CMK (cell line): ENCODE data around the gene PNMT.

Source experiments
- DNase-seq: peaks from one replicate; pipeline ENCODE4 v3.0.0-alpha.2; 2010; ENCODE audit warnings: low read depth

PNMT gene

GRCh38 chr17:39633570-39634183 lies 34.6 kb upstream of the PNMT start:
- no peak for DNase-seq

GRCh38 chr17:39634384-39634871 lies 33.8 kb upstream of the PNMT start:
- no peak for DNase-seq

- DNase-seq, result no peak
Measured at GRCh38 chr17:39635614-39636176, 32.6 kb upstream of the PNMT start.

GRCh38 chr17:39636587-39636926 lies 31.7 kb upstream of the PNMT start:
- DNase-seq, result no peak

DNA sequence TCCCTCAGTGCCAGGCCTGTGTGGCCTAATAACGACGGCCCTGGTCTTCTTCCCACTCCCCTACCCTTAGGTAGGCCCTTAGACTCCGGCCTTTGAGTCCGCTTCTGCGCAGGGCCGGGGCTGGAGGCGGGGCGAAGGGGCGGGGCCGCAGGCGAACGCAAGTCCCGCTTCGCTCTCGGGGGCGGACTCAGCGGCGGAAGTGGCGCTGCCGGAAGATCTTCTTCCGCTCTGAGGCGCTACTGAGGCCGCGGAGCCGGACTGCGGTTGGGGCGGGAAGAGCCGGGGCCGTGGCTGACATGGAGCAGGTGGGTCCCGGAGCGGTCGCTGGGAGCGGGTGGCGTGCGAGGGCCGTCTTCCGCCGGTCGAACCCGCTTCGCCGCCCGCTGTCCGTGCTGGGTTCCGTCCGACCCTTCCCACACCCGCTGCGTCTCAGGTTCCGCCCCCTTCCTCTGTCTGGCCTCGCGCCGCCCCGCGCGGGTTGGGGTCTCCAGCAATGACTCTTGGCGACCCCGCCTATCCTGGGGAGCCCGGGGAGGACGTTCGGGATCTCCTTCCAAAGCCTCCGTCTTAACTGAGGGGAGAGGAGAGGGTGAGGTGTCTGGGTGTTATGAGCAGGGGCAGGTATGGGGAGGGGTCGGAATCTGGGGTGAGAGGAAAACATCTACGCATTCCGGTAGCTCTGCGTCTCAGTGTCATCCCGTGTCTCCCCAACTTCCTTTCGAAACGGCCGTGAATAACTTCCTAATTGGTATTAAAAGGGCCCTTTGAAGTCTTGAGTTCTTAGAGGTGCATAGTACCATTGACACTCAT lies 31.1 kb upstream of the PNMT start, which contains the start of gene STARD3:
Gene STARD3, plus strand, starts transcription at position 218 of the 810 bp plus-strand sequence. CDS start 16,388 bp downstream, outside the sequence.
- peak; percentile 74 for DNase-seq

GRCh38 chr17:39638317-39638716 lies 29.9 kb upstream of the PNMT start:
- DNase-seq, result no peak

DNA sequence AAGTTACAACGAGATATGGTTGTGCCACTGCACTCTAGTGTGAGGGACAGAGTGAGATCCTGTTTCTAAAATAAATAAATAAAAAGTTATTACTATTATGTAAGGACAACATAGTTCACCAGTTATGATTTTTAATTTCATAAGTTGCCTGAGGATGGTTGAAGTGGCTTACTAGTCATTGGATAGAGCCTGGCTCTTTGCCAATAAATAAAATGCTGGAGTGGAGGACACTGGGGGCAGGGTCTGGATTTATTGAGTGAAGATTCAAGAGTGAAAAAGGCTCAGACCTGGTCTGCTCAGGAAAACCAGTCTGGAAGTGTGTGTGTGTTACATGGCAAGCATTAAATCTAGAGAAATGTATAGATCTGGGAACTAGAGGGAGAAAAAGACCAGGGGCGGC lies 29.2 kb upstream of the PNMT start:
- no peak for DNase-seq

DNA sequence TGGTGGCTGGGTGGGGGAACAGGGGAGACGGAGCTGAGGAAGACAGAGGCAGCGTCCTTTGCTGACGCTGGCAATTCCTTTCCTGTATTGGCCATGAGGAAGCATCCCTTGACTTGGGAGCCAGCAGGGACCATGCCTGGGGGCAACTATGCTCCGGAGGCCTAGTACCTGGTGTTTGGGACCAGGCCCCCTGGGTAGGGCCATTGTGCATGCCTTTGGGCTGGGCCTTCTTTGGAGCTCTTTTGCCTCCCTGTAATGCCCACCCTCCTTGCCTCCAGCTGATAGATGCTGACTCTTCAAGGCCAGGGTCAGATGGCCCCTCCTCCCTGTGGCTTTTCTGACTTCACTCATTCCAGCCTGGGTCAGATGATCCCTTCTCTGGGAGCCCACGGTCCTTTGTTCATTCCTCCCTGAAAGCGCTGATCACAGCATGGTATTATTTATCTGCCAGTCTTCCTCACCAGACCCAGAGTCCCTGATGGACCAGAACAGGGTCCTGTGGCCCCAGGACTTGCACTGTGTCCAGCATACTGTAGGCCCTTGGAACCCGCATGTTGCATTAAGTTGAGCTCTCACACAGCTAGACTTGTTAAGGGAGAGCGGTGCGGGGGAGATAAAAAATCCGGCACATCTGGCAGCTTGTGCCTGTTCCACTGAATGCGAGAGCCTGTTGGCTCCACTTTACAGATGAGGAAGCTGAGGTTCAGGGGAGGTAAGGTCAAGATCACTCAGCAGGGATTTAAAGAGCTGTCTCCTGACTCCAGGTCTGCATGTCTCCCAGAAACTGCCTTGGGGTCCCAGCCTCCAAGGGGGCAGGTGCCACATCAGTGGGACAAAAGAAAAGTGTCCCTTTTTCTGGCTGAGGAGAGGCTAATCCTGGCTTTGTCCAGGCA lies 28.4 kb upstream of the PNMT start:
- no peak for DNase-seq

GRCh38 chr17:39640591-39641031 lies 27.6 kb upstream of the PNMT start:
- DNase-seq, result no peak

DNA sequence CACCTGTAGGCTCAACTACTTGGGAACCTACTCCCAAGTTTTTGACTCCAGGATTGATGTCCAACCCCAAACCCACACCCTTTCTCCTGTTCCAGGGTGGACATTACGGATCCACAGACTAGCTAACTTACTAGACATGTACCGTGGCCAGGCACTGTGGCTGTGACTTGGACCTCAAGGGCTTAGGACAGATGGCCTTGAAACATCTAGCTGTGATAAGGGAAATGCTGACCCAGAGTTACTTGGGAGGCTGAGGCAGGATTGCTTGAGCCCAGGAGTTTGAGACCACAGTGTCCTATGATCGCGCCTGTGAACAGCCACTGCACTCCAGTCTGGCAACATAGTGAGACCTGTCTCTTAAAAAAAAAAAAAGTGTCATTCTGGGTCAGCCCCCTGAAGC lies 27.2 kb upstream of the PNMT start:
- no peak for DNase-seq

- DNase-seq, result no peak
Measured at GRCh38 chr17:39641883-39642282, 26.4 kb upstream of the PNMT start.

GRCh38 chr17:39642291-39643074 lies 25.8 kb upstream of the PNMT start:
- no peak for DNase-seq

- DNase-seq, result no peak
Measured at GRCh38 chr17:39643271-39643670, 25.0 kb upstream of the PNMT start.

DNA sequence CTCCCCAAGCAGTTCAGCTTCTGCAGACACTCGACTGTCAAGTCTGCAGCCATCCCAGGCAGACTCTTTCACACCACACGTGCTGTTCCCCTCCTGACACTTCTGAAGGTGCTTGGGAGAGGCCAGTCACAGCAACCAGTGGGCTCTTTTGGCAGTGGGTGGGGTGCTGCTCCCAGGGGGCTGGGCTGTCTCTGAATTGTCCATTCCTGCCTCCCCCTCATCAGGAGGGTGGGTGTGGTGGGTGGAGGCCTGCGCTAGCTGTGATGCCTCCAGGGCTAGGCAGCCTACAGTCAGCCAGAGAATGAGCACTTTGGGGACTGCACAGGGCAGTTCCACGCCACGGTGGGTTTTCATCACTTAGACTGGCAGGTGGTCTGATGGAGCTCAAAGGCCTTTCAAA lies 21.0 kb upstream of the PNMT start:
- DNase-seq, result no peak

DNA sequence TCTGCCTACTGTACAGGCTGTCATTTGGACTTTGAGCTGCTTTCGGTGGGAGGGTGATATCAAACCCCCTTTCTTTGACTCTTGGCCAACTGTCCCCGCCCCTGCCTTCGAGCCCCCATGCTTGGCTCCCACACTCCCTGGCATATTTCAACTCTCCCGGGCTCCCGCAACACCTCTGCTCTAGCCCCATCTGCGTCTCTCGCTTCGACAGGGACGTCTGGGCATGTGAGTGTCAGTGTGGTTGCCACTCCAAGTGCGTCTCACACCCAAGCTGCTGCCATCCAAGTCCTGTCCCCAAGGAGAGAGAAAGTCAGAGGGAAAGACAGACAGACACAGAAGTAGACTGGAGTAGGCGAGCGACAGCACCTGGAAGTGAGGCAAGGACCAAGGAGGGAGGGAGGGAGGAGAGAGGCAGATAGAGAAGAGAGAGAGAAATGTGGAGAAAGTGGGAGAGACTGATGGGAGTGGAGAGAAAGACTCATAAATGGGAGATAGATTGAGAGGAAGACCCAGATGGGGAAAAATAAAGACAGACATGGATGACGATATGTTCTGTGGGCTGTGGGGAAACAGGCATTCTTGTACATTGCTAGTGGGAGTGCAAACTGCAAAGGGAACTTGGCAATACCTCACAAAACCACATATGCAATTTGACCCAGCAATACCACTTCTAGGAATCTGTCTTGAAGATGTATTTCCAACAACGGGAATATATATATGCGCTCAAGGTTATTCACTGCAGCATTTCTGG lies 19.5 kb upstream of the PNMT start:
- no peak for DNase-seq

- no peak for DNase-seq
Measured at GRCh38 chr17:39650121-39650579, 18.1 kb upstream of the PNMT start.

GRCh38 chr17:39651923-39652586 lies 16.2 kb upstream of the PNMT start:
- DNase-seq, result no peak

DNA sequence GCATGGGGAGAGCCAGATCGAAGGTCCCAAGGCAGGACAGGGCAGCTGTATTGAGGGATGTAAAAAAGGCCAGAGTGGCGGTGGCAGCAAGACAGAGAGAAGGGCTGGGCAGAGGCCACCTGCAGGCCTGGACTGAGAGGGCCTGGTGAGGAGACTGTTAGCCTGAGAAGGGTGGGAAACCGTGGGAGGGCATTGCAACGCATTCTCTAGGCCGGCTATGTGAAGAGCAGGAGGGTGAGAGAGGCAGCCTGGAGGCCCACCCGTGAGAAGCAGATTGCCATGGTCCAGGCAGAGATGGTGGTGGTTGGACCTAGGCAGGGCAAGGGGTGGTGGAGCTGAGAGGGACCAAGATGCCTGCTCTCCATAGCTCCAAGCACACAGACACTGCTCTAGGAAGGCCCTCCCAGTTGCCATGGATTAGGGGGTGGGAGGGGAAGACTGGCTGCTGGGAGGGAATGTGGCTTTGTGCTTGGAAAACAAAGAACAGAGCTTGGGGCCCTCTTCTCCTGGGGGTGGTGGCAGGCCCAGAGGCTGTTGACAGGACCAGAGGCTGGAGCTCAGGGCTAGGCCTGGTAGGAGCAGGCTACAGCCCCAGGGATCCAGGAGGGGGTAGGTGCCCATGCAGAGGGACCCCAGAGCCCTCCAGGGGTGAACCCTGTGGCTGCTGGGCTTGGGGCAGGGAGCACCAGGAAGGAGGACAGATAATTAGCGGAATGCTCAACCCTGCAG lies 15.5 kb upstream of the PNMT start:
- no peak for DNase-seq

- DNase-seq, result no peak
Measured at GRCh38 chr17:39653316-39653661, 15.0 kb upstream of the PNMT start.
